ENCODE data around the gene IPPK. TPM values are rescaled to one million over a fixed set of nuclear protein-coding genes. Genes with fewer than 3 reads are reported as not detected.

Gene IPPK
- total and polyA plus RNA-seq, 2 of the 4 experiments (the other 2 are of a cell fraction) = 25.1 to 26.8 TPM

DNA sequence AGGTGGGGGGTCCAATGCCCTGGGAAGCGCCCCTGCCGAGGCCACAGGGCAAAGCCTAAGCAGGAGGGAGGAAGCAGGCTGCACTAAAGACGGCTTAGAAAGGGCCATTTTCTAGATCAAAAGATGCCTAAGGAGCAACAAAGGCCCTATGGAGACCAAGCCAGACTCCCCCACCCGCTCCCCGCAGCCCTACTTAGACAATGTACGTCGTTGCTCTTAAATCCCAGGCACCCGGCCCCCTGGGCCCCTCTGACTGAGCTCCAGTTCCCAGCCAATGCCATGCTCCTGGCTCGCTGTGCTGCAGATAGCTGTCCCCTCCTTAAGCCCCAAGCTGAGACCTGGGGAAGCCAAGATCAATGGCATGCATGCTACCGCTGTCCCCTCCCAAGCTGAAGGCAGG lies 10.3 kb downstream of the IPPK start:
- no peak for ATAC-seq (ENCODE audit: low read depth)
- Histone ChIP-seq H3K4me3 (ENCODE audit: insufficient read depth, low read depth, low read length) (no peak overlapping the region), H3K36me3 (ENCODE audit: control insufficient read depth, insufficient read depth, low read length) (peaks cover 27% of the 10 kb centered on the region), H2AFZ (replicated peaks; ENCODE audit: low read length, poor library complexity) (no peak overlapping the region), H4K5ac (ENCODE audit: low read depth, low read length) (no peak overlapping the region), H2BK20ac (ENCODE audit: low read depth, low read length) (no peak overlapping the region), H2AK9ac (replicated peaks; ENCODE audit: low read depth, low read length, poor library complexity) (no peak overlapping the region), H3K23ac (ENCODE audit: low read depth, low read length) (no peak overlapping the region), H3K14ac (replicated peaks; ENCODE audit: low read depth, low read length) (no peak overlapping the region), H3K27me3 (ENCODE audit: control insufficient read depth, insufficient read depth, low read length) (no peaks in the 10 kb centered on the region), H3K27ac (ENCODE audit: insufficient read depth, low read length) (no peak overlapping the region), H3K56ac (ENCODE audit: extremely low read depth, insufficient read depth, low read length) (no peak overlapping the region), H2BK120ac (ENCODE audit: low read depth, low read length) (no peak overlapping the region), H3K9me3 (ENCODE audit: control insufficient read depth, insufficient read depth, low read length) (no peaks in the 10 kb centered on the region), H3K18ac (ENCODE audit: low read depth, low read length) (no peak overlapping the region), H3K9me1 (ENCODE audit: insufficient read depth, low read length) (peaks cover 30% of the 10 kb centered on the region), H4K91ac (ENCODE audit: insufficient read depth, low read depth, low read length) (no peak overlapping the region), H2BK15ac (ENCODE audit: low read depth, low read length) (no peak overlapping the region), H3K9ac (ENCODE audit: low read depth, low read length) (no peak overlapping the region), H2BK5ac (ENCODE audit: low read depth, low read length, poor library complexity, severe bottlenecking) (no peak overlapping the region), H4K8ac (ENCODE audit: low read depth in 2 of 2, low read length in 2 of 2) (no peak overlapping the region), H2AK5ac (ENCODE audit: low read depth, low read length) (no peak overlapping the region), H3K79me1 (ENCODE audit: low read depth in 1 of 2, low read length in 2 of 2) (peaks cover 26 to 84% of the 10 kb centered on the region in 2 experiments), H3K4ac (ENCODE audit: low read depth, low read length) (no peak overlapping the region), H3K4me1 (ENCODE audit: control insufficient read depth, insufficient read depth, low read length) (peaks cover 4% of the 10 kb centered on the region; the same call in 1 of the 2 replicates), H3K4me2 (ENCODE audit: low read depth, low read length) (no peak overlapping the region), H4K20me1 (ENCODE audit: insufficient read depth, low read length) (peaks cover 65% of the 10 kb centered on the region)
- no peak for DNase-seq
- ChIA-PET CTCF (no interaction called here), POLR2A (ENCODE audit: unreplicated experiment) (no interaction called here)
- dilution Hi-C loops (cut with HindIII; ENCODE audit: low sequenced_read_pairs, unreplicated experiment) (no loop called here), in situ Hi-C loops (cut with MboI; ENCODE audit: low sequenced_read_pairs) (no loop called here), intact Hi-C loops (cut with micrococcal nuclease) (no loop called here)
- BruUV-seq (replicated peaks) = no TSS peak
- WGBS, 2 experiments (ENCODE audit: extremely low coverage in 2 of 2, insufficient read length in 1 of 2) = 71% methylated on average over 5 of the region's 10 CpGs; no CpG with 5 or more reads in 1 of the 2 experiments
- TF ChIP-seq RFX5 (IDR thresholded peaks at IDR 0.05; ENCODE audit: low read depth, low read length) (no peak), MAFK (IDR thresholded peaks at IDR 0.05; ENCODE audit: low read depth, low read length) (no peak), RAD21 (IDR thresholded peaks at IDR 0.05; ENCODE audit: low read length) (no peak), FOS (IDR thresholded peaks at IDR 0.05; ENCODE audit: low read depth, low read length) (no peak), MAZ (IDR thresholded peaks at IDR 0.05; ENCODE audit: borderline replicate concordance, low read depth, low read length) (no peak), BHLHE40 (IDR thresholded peaks at IDR 0.05; ENCODE audit: low read depth, low read length) (no peak), RCOR1 (IDR thresholded peaks at IDR 0.05; ENCODE audit: insufficient replicate concordance, low read length) (no peak), CHD1 (IDR thresholded peaks at IDR 0.05; ENCODE audit: low read depth, low read length) (no peak), MXI1 (IDR thresholded peaks at IDR 0.05; ENCODE audit: borderline replicate concordance, low read depth, low read length) (no peak), NFE2L2 (IDR thresholded peaks at IDR 0.05; ENCODE audit: low read depth, low read length) (no peak), SMC3 (IDR thresholded peaks at IDR 0.05; ENCODE audit: low read depth, low read length) (no peak), CEBPB (IDR thresholded peaks at IDR 0.05; ENCODE audit: low read depth, low read length) (no peak), POLR2A (IDR thresholded peaks at IDR 0.05; ENCODE audit: low read depth, low read length) (no peak)
- TF ChIP-seq, protein P1, sequence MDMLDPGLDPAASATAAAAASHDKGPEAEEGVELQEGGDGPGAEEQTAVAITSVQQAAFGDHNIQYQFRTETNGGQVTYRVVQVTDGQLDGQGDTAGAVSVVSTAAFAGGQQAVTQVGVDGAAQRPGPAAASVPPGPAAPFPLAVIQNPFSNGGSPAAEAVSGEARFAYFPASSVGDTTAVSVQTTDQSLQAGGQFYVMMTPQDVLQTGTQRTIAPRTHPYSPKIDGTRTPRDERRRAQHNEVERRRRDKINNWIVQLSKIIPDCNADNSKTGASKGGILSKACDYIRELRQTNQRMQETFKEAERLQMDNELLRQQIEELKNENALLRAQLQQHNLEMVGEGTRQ (IDR thresholded peaks at IDR 0.05; ENCODE audit: low read depth, low read length) = no peak
- TF ChIP-seq, protein P2, sequence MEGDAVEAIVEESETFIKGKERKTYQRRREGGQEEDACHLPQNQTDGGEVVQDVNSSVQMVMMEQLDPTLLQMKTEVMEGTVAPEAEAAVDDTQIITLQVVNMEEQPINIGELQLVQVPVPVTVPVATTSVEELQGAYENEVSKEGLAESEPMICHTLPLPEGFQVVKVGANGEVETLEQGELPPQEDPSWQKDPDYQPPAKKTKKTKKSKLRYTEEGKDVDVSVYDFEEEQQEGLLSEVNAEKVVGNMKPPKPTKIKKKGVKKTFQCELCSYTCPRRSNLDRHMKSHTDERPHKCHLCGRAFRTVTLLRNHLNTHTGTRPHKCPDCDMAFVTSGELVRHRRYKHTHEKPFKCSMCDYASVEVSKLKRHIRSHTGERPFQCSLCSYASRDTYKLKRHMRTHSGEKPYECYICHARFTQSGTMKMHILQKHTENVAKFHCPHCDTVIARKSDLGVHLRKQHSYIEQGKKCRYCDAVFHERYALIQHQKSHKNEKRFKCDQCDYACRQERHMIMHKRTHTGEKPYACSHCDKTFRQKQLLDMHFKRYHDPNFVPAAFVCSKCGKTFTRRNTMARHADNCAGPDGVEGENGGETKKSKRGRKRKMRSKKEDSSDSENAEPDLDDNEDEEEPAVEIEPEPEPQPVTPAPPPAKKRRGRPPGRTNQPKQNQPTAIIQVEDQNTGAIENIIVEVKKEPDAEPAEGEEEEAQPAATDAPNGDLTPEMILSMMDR (conservative IDR thresholded peaks at IDR 0.05; ENCODE audit: low read depth, low read length) = no peak
- TF ChIP-seq, protein P3, sequence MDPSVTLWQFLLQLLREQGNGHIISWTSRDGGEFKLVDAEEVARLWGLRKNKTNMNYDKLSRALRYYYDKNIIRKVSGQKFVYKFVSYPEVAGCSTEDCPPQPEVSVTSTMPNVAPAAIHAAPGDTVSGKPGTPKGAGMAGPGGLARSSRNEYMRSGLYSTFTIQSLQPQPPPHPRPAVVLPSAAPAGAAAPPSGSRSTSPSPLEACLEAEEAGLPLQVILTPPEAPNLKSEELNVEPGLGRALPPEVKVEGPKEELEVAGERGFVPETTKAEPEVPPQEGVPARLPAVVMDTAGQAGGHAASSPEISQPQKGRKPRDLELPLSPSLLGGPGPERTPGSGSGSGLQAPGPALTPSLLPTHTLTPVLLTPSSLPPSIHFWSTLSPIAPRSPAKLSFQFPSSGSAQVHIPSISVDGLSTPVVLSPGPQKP (IDR thresholded peaks at IDR 0.05; ENCODE audit: borderline replicate concordance, low read depth, low read length) = no peak
